Measurements from ENCODE around the gene FBXW5. TPM values are rescaled to one million over a fixed set of nuclear protein-coding genes. Genes with fewer than 3 reads are reported as not detected.

FBXW5 gene
- total RNA-seq, 2 donors from 2014 or later: 64.2 to 76.5 TPM

DNA sequence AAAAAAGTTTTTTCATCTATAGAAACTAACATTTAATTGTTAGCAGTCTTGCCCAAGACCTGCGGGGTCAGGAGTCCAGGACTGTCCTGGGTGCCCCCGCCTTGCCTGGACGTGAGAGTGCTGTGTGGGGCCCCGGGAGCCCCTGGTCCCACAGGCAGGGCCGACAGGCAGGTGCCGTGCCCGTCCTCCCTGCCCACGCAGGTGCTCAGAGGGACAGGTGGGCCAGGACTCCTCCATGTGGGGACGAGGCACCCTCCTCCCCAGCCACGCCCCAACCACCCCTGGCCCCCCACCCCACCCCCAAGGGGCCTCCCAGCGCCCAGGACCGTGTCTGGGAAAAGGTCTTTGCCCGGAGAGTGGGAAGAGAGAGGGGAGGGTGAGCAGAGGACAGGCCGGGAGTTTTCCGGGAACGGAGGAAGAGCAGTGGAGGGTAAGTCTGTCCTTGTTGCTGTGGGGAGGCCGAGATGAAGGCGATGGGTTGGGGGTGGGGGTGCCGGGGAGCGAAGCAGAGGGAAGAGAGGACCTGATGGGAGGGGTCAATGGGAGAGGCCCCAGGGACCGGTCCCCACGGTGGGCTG lies 4.8 kb upstream of the FBXW5 start:
- no peaks in the 10 kb centered on the region for H3K36me3 ChIP-seq (ENCODE audit: control insufficient read depth, insufficient read depth, low read length)
- no peaks in the 10 kb centered on the region for H3K9me3 ChIP-seq (ENCODE audit: control insufficient read depth, low read length)
- no peak overlapping the region for H3K27ac ChIP-seq (ENCODE audit: low read depth, low read length)
- H3K36me3 Mint-ChIP-seq (ENCODE audit: low read depth): no peaks in the 10 kb centered on the region
- H3K27me3 ChIP-seq (ENCODE audit: control insufficient read depth, insufficient read depth, low read length, poor library complexity, severe bottlenecking): no peaks in the 10 kb centered on the region
- no peaks in the 10 kb centered on the region for H3K9me3 Mint-ChIP-seq
- no peaks in the 10 kb centered on the region for H3K27me3 Mint-ChIP-seq (ENCODE audit: insufficient read depth)
- H3K4me3 ChIP-seq (ENCODE audit: low read length): peak overlapping the region; percentile 76
- no peak for DNase-seq
- H3K4me1 Mint-ChIP-seq: peaks cover 8% of the 10 kb centered on the region
- no peak overlapping the region for H3K27ac Mint-ChIP-seq
- WGBS, 2 experiments (ENCODE audit: insufficient coverage in 1 of 2, insufficient read length in 1 of 2): 0 to 33% methylated on average over 3 to 20 of the region's 22 CpGs
- peaks cover 3% of the 10 kb centered on the region for H3K4me1 ChIP-seq (ENCODE audit: control insufficient read depth, insufficient read depth, low read length)
- TF ChIP-seq CTCF (conservative IDR thresholded peaks at IDR 0.05): no peak
- H3K4me3 Mint-ChIP-seq: peak overlapping the region; percentile 73
- H3K9ac ChIP-seq (ENCODE audit: extremely low read depth, low read length, poor library complexity, severe bottlenecking): peak overlapping the region; percentile 6

- Histone ChIP-seq H3K9me3 (ENCODE audit: control insufficient read depth, low read length) (no peaks in the 10 kb centered on the region), H3K27ac (ENCODE audit: low read depth, low read length) (no peak overlapping the region), H3K9ac (ENCODE audit: extremely low read depth, low read length, poor library complexity, severe bottlenecking) (no peak overlapping the region), H3K36me3 (ENCODE audit: control insufficient read depth, insufficient read depth, low read length) (peaks cover under 1% of the 10 kb centered on the region), H3K4me3 (ENCODE audit: low read length) (no peak overlapping the region), H3K27me3 (ENCODE audit: control insufficient read depth, insufficient read depth, low read length, poor library complexity, severe bottlenecking) (no peaks in the 10 kb centered on the region), H3K4me1 (ENCODE audit: control insufficient read depth, insufficient read depth, low read length) (peaks cover 3% of the 10 kb centered on the region)
- Mint-ChIP-seq H3K4me1 (peaks cover 8% of the 10 kb centered on the region), H3K4me3 (peak overlapping the region; percentile 73), H3K27ac (no peak overlapping the region), H3K27me3 (ENCODE audit: insufficient read depth) (no peaks in the 10 kb centered on the region), H3K36me3 (ENCODE audit: low read depth) (no peaks in the 10 kb centered on the region), H3K9me3 (no peaks in the 10 kb centered on the region)
- TF ChIP-seq CTCF (conservative IDR thresholded peaks at IDR 0.05): peak; percentile 79
- 65 to 70% methylated on average over 10 to 15 of the region's 15 CpGs for WGBS, 2 experiments (ENCODE audit: insufficient coverage in 1 of 2, insufficient read length in 1 of 2)
- peak; percentile 89 for DNase-seq
Observed at GRCh38 chr9:136947955-136948510, 3.5 kb upstream of the FBXW5 start.

DNA sequence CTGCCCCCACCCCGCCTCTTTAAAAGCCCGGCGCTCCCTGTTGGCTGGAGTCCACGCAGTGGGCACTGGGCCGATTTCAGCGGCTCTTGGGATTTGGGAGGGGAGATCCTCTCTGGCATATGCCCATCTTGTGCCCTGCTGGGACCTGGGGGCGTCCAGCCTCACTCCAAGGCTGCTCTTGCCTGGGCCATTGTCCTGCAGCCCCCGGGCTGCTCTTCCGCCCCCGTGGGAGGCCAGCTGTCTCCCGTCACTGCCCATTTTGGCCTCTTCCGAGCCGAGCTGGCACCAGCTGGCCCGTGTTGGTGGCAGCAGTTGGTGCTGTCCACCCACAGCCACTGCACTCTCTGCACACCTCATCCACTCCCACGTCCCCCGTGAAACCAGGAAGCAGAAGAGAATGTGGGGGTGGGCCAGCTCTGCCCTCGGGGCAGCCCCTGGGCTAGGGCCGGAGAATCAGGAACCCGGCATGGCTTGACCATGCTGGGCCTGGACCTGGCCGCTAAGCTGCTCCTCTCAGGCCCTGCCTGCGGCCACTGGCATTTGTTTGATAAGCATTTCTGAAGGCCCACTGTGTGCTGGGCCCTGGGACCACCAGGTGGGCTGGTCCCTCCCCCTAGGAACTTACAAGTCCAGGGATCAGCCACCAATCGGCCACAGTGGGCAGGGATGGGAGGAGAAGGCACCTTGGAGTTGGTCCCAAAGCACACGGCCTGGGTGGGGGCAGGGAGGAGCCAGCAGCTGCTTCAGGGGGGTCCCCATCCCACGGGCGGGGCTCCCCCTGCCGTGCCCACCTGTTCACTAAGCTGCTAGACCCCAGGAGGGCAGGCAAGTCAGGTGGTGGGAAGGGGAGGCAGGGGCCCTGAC lies 2.7 kb upstream of the FBXW5 start:
- no peak overlapping the region for H3K27ac Mint-ChIP-seq
- H3K36me3 Mint-ChIP-seq (ENCODE audit: low read depth): peaks cover 5% of the 10 kb centered on the region
- DNase-seq: no peak
- no peak overlapping the region for H3K4me3 Mint-ChIP-seq
- Histone ChIP-seq H3K4me1 (ENCODE audit: control insufficient read depth, insufficient read depth, low read length) (peaks cover 3% of the 10 kb centered on the region), H3K4me3 (ENCODE audit: low read length) (no peak overlapping the region), H3K9me3 (ENCODE audit: control insufficient read depth, low read length) (no peaks in the 10 kb centered on the region), H3K36me3 (ENCODE audit: control insufficient read depth, insufficient read depth, low read length) (peaks cover 8% of the 10 kb centered on the region), H3K27me3 (ENCODE audit: control insufficient read depth, insufficient read depth, low read length, poor library complexity, severe bottlenecking) (no peaks in the 10 kb centered on the region), H3K9ac (ENCODE audit: extremely low read depth, low read length, poor library complexity, severe bottlenecking) (no peak overlapping the region), H3K27ac (ENCODE audit: low read depth, low read length) (no peak overlapping the region)
- no peaks in the 10 kb centered on the region for H3K9me3 Mint-ChIP-seq
- H3K4me1 Mint-ChIP-seq: peaks cover 8% of the 10 kb centered on the region
- 73 to 84% methylated on average over 14 to 26 of the region's 26 CpGs for WGBS, 2 experiments (ENCODE audit: insufficient coverage in 1 of 2, insufficient read length in 1 of 2)
- TF ChIP-seq CTCF (conservative IDR thresholded peaks at IDR 0.05): no peak
- no peaks in the 10 kb centered on the region for H3K27me3 Mint-ChIP-seq (ENCODE audit: insufficient read depth)
